Measurements from ENCODE around the gene KRT26. TPM values are rescaled to one million over a fixed set of nuclear protein-coding genes. Genes with fewer than 3 reads are reported as not detected.

Gene KRT26
- total RNA-seq, 1 experiment from 2014 or later, result not detected

DNA sequence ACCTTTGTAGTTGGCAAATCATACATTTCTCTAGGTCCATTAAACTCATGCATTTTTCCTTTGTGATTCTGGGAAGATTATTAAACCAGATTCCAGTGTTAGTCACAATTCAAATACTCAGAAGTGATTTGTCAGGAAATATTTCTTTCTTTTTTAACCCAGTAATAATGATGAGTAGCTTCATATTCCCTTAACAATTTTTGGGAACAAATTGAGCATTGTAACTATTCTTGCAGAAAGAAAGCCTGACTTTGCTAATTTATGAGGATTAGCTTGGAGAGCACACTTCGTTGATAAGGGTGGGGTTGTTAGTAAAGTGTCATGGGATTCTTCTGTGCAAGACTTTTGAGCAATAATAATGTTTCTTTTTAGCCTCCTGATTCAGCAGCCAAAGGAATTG, 49.8 kb downstream of the KRT26 start (continued):
- TF ChIP-seq, protein P1, sequence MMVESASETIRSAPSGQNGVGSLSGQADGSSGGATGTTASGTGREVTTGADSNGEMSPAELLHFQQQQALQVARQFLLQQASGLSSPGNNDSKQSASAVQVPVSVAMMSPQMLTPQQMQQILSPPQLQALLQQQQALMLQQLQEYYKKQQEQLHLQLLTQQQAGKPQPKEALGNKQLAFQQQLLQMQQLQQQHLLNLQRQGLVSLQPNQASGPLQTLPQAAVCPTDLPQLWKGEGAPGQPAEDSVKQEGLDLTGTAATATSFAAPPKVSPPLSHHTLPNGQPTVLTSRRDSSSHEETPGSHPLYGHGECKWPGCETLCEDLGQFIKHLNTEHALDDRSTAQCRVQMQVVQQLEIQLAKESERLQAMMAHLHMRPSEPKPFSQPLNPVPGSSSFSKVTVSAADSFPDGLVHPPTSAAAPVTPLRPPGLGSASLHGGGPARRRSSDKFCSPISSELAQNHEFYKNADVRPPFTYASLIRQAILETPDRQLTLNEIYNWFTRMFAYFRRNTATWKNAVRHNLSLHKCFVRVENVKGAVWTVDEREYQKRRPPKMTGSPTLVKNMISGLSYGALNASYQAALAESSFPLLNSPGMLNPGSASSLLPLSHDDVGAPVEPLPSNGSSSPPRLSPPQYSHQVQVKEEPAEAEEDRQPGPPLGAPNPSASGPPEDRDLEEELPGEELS (CRISPR knock-in tag; IDR thresholded peaks at IDR 0.05), result no peak

DNA sequence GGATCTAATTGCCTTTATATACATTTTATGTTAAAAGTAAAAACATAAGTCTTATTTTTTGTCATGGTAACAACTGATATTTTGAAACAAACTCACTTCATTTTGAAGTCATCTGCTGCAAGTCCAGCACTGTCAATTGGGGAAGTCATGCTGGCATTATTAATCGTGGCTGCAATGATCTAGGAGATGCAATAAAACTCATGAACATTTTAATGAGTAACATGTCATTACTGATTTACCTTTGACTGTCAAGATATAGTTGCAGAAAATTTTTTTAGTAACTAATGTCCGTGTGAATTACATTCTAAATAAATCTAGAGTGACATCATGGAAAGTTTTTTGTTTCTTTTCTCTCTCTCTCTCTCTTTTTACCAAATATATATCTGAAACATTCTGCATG, 51.1 kb downstream of the KRT26 start:
- CTCF ChIA-PET, result interaction anchor here (1.2 kb wide), 1 partner anchor 161 kb away, joined by 3 read pairs; no protein-coding TSS in a partner anchor
- DNase-seq (ENCODE audit: low spot score), result no peak

More for the DNA sequence above, 51.1 kb downstream of the KRT26 start:
- Mint-ChIP-seq H3K27me3 (ENCODE audit: low read depth) (peaks cover 6% of the 10 kb centered on the region; the same call in 1 of the 2 replicates), H3K27ac (no peak overlapping the region), H3K4me3 (no peak overlapping the region), H3K9me3 (no peaks in the 10 kb centered on the region), H3K4me1 (no peaks in the 10 kb centered on the region), H3K36me3 (no peaks in the 10 kb centered on the region)
- no peak for ATAC-seq
- no peak for TF ChIP-seq GABPB1 (CRISPR knock-in tag; IDR thresholded peaks at IDR 0.05)
- TF ChIP-seq, protein P2, sequence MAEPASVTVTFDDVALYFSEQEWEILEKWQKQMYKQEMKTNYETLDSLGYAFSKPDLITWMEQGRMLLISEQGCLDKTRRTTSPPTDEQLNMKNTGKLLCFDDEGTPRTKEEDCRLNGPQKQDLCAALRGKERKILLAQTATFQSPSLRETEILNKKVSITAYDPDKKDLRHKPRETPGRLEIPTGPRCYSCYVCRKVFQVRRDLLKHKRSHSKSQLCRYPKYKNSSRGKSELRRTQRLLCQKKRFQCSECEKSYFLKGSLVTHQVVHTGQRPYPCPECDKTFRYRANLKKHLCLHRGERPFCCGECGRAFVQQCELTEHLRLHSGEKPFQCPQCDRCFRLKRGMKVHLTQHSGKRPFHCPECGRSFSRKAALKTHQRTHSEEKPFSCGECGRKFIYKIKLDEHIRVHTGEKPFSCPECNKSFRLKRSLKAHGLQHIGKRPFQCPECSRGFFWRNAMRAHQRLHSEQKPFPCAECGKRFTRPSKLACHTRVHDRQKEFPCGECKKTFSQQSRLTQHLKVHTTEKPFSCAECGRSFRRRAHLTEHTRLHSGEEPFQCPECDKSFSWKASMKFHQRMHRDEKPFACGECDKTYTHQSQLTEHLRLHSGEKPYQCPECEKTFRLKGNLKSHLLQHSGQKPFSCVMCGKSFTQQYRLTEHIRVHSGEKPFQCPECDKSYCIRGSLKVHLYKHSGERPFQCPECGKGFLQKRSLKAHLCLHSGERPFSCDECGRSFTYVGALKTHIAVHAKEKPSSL (CRISPR knock-in tag; conservative IDR thresholded peaks at IDR 0.05), result no peak
- TF ChIP-seq, protein P3, sequence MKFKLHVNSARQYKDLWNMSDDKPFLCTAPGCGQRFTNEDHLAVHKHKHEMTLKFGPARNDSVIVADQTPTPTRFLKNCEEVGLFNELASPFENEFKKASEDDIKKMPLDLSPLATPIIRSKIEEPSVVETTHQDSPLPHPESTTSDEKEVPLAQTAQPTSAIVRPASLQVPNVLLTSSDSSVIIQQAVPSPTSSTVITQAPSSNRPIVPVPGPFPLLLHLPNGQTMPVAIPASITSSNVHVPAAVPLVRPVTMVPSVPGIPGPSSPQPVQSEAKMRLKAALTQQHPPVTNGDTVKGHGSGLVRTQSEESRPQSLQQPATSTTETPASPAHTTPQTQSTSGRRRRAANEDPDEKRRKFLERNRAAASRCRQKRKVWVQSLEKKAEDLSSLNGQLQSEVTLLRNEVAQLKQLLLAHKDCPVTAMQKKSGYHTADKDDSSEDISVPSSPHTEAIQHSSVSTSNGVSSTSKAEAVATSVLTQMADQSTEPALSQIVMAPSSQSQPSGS (CRISPR knock-in tag; IDR thresholded peaks at IDR 0.05; ENCODE audit: borderline replicate concordance, low read depth), result no peak
- TF ChIP-seq, protein P4, sequence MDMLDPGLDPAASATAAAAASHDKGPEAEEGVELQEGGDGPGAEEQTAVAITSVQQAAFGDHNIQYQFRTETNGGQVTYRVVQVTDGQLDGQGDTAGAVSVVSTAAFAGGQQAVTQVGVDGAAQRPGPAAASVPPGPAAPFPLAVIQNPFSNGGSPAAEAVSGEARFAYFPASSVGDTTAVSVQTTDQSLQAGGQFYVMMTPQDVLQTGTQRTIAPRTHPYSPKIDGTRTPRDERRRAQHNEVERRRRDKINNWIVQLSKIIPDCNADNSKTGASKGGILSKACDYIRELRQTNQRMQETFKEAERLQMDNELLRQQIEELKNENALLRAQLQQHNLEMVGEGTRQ (CRISPR knock-in tag; IDR thresholded peaks at IDR 0.05), result no peak
- TF ChIP-seq ESRRA (CRISPR knock-in tag; IDR thresholded peaks at IDR 0.05; ENCODE audit: borderline replicate concordance), result no peak
- TF ChIP-seq MYBL2 (CRISPR knock-in tag; IDR thresholded peaks at IDR 0.05), result no peak
- no peak for TF ChIP-seq FOXP1 (CRISPR knock-in tag; IDR thresholded peaks at IDR 0.05; ENCODE audit: borderline replicate concordance)
- TF ChIP-seq FOXJ3 (CRISPR knock-in tag; IDR thresholded peaks at IDR 0.05; ENCODE audit: borderline replicate concordance), result no peak
- TF ChIP-seq ZNF219 (CRISPR knock-in tag; IDR thresholded peaks at IDR 0.05; ENCODE audit: borderline replicate concordance), result no peak
- no peak for TF ChIP-seq ZNF138 (CRISPR knock-in tag; conservative IDR thresholded peaks at IDR 0.05)
- TF ChIP-seq, protein P5, sequence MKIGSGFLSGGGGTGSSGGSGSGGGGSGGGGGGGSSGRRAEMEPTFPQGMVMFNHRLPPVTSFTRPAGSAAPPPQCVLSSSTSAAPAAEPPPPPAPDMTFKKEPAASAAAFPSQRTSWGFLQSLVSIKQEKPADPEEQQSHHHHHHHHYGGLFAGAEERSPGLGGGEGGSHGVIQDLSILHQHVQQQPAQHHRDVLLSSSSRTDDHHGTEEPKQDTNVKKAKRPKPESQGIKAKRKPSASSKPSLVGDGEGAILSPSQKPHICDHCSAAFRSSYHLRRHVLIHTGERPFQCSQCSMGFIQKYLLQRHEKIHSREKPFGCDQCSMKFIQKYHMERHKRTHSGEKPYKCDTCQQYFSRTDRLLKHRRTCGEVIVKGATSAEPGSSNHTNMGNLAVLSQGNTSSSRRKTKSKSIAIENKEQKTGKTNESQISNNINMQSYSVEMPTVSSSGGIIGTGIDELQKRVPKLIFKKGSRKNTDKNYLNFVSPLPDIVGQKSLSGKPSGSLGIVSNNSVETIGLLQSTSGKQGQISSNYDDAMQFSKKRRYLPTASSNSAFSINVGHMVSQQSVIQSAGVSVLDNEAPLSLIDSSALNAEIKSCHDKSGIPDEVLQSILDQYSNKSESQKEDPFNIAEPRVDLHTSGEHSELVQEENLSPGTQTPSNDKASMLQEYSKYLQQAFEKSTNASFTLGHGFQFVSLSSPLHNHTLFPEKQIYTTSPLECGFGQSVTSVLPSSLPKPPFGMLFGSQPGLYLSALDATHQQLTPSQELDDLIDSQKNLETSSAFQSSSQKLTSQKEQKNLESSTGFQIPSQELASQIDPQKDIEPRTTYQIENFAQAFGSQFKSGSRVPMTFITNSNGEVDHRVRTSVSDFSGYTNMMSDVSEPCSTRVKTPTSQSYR (CRISPR knock-in tag; IDR thresholded peaks at IDR 0.05), result no peak
- no peak for TF ChIP-seq TP53 (CRISPR knock-in tag; IDR thresholded peaks at IDR 0.05)
- no peak for TF ChIP-seq ZNF396 (CRISPR knock-in tag; IDR thresholded peaks at IDR 0.05; ENCODE audit: borderline replicate concordance)
- TF ChIP-seq, protein P6, sequence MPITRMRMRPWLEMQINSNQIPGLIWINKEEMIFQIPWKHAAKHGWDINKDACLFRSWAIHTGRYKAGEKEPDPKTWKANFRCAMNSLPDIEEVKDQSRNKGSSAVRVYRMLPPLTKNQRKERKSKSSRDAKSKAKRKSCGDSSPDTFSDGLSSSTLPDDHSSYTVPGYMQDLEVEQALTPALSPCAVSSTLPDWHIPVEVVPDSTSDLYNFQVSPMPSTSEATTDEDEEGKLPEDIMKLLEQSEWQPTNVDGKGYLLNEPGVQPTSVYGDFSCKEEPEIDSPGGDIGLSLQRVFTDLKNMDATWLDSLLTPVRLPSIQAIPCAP (CRISPR knock-in tag; IDR thresholded peaks at IDR 0.05), result no peak
- no peak for TF ChIP-seq TEAD4 (CRISPR knock-in tag; IDR thresholded peaks at IDR 0.05)
- POLR2A ChIA-PET, result no interaction called here
